ENCODE measurements around the gene UQCR10.

Gene UQCR10

GRCh38 chr22:29814003-29814402, 46.8 kb downstream of the UQCR10 start:
- H3K4me3 Mint-ChIP-seq = no peak overlapping the region
- H3K27ac Mint-ChIP-seq = no peak overlapping the region
- H3K27me3 Mint-ChIP-seq = no peaks in the 10 kb centered on the region
- H3K9me3 Mint-ChIP-seq = no peaks in the 10 kb centered on the region
- no peaks in the 10 kb centered on the region for H3K4me1 Mint-ChIP-seq (ENCODE audit: low read depth)
- peaks cover 63% of the 10 kb centered on the region for H3K36me3 Mint-ChIP-seq (ENCODE audit: low read depth)

GRCh38 chr22:29815580-29815979, 48.4 kb downstream of the UQCR10 start:
- Mint-ChIP-seq H3K27me3 (no peaks in the 10 kb centered on the region), H3K4me3 (no peak overlapping the region), H3K9me3 (no peaks in the 10 kb centered on the region), H3K27ac (no peak overlapping the region), H3K36me3 (ENCODE audit: low read depth) (peaks cover 60% of the 10 kb centered on the region), H3K4me1 (ENCODE audit: low read depth) (no peaks in the 10 kb centered on the region)

- H3K27me3 Mint-ChIP-seq = no peaks in the 10 kb centered on the region
- H3K4me3 Mint-ChIP-seq = no peak overlapping the region
- H3K27ac Mint-ChIP-seq = no peak overlapping the region
- H3K4me1 Mint-ChIP-seq (ENCODE audit: low read depth) = peaks cover 3% of the 10 kb centered on the region
- H3K9me3 Mint-ChIP-seq = no peaks in the 10 kb centered on the region
- H3K36me3 Mint-ChIP-seq (ENCODE audit: low read depth) = peaks cover 60% of the 10 kb centered on the region
Measured at GRCh38 chr22:29816128-29816527, 49.0 kb downstream of the UQCR10 start.

- Mint-ChIP-seq H3K27me3 (no peaks in the 10 kb centered on the region), H3K4me1 (ENCODE audit: low read depth) (peaks cover 7% of the 10 kb centered on the region), H3K36me3 (ENCODE audit: low read depth) (peaks cover 60% of the 10 kb centered on the region), H3K27ac (no peak overlapping the region), H3K9me3 (no peaks in the 10 kb centered on the region), H3K4me3 (no peak overlapping the region)
Measured at GRCh38 chr22:29816539-29816938, 49.4 kb downstream of the UQCR10 start.

GRCh38 chr22:29816980-29817379, 49.8 kb downstream of the UQCR10 start:
- H3K36me3 Mint-ChIP-seq (ENCODE audit: low read depth) = peaks cover 60% of the 10 kb centered on the region
- H3K4me1 Mint-ChIP-seq (ENCODE audit: low read depth) = peaks cover 8% of the 10 kb centered on the region

GRCh38 chr22:29817724-29818123, 50.6 kb downstream of the UQCR10 start:
- no peak overlapping the region for H3K27ac Mint-ChIP-seq
- H3K4me3 Mint-ChIP-seq = no peak overlapping the region
- H3K4me1 Mint-ChIP-seq (ENCODE audit: low read depth) = peaks cover 8% of the 10 kb centered on the region
- no peaks in the 10 kb centered on the region for H3K9me3 Mint-ChIP-seq
- peaks cover 61% of the 10 kb centered on the region for H3K36me3 Mint-ChIP-seq (ENCODE audit: low read depth)
- no peaks in the 10 kb centered on the region for H3K27me3 Mint-ChIP-seq

More at GRCh38 chr22:29816980-29817379, 49.8 kb downstream of the UQCR10 start:
- no peaks in the 10 kb centered on the region for H3K27me3 Mint-ChIP-seq
- no peak overlapping the region for H3K4me3 Mint-ChIP-seq
- no peaks in the 10 kb centered on the region for H3K9me3 Mint-ChIP-seq
- no peak overlapping the region for H3K27ac Mint-ChIP-seq

- Mint-ChIP-seq H3K27me3 (no peaks in the 10 kb centered on the region), H3K36me3 (ENCODE audit: low read depth) (peaks cover 52% of the 10 kb centered on the region), H3K9me3 (no peaks in the 10 kb centered on the region), H3K4me3 (no peak overlapping the region), H3K27ac (no peak overlapping the region), H3K4me1 (ENCODE audit: low read depth) (peaks cover 8% of the 10 kb centered on the region)
Measured at GRCh38 chr22:29819501-29819900, 52.3 kb downstream of the UQCR10 start.

All from stimulated activated naive CD8-positive, alpha-beta T cell treated with anti-CD3 and anti-CD28 coated beads, Interleukin-15, Interleukin-2, amounts not matched to agents 100 ng/mL and 50 ng/mL, for 24 hours (primary cell).